Measurements from ENCODE around the gene ATP12A.

Gene ATP12A

GRCh38 chr13:24659239-24659638 is 21.0 kb upstream of the ATP12A start:
- Histone ChIP-seq H2AFZ (ENCODE audit: low read length) (no peak overlapping the region), H3K4me1 (ENCODE audit: insufficient read depth, low read length, poor library complexity, severe bottlenecking) (no peaks in the 10 kb centered on the region), H3K4me2 (ENCODE audit: low read depth, low read length, poor library complexity, severe bottlenecking) (no peak overlapping the region), H3K9me3 (ENCODE audit: insufficient read depth, low read depth, low read length) (no peaks in the 10 kb centered on the region), H3K4me3 (ENCODE audit: low read length, poor library complexity, severe bottlenecking) (no peak overlapping the region), H3K79me2 (ENCODE audit: insufficient read depth, low read length) (no peaks in the 10 kb centered on the region), H3K27me3 (ENCODE audit: insufficient read depth, low read length, poor library complexity, severe bottlenecking) (no peaks in the 10 kb centered on the region), H3F3A (ENCODE audit: low read depth) (no peaks in the 10 kb centered on the region), H3K9me2 (replicated peaks; ENCODE audit: low read depth, low read length) (no peaks in the 10 kb centered on the region), H3K9ac (ENCODE audit: low read depth, low read length, poor library complexity, severe bottlenecking) (no peak overlapping the region), H4K20me1 (ENCODE audit: insufficient read depth, low read length, poor library complexity, severe bottlenecking) (no peaks in the 10 kb centered on the region), H3K36me3 (ENCODE audit: insufficient read depth, low read length) (no peaks in the 10 kb centered on the region)
- no peak for TF ChIP-seq EZH2phosphoT487 (IDR thresholded peaks at IDR 0.05; ENCODE audit: borderline replicate concordance)
- TF ChIP-seq, protein P1, sequence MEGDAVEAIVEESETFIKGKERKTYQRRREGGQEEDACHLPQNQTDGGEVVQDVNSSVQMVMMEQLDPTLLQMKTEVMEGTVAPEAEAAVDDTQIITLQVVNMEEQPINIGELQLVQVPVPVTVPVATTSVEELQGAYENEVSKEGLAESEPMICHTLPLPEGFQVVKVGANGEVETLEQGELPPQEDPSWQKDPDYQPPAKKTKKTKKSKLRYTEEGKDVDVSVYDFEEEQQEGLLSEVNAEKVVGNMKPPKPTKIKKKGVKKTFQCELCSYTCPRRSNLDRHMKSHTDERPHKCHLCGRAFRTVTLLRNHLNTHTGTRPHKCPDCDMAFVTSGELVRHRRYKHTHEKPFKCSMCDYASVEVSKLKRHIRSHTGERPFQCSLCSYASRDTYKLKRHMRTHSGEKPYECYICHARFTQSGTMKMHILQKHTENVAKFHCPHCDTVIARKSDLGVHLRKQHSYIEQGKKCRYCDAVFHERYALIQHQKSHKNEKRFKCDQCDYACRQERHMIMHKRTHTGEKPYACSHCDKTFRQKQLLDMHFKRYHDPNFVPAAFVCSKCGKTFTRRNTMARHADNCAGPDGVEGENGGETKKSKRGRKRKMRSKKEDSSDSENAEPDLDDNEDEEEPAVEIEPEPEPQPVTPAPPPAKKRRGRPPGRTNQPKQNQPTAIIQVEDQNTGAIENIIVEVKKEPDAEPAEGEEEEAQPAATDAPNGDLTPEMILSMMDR (conservative IDR thresholded peaks at IDR 0.05; ENCODE audit: low read length) = no peak

GRCh38 chr13:24660023-24660741 is 20.0 kb upstream of the ATP12A start:
- no peaks in the 10 kb centered on the region for H3K4me1 ChIP-seq (ENCODE audit: insufficient read depth, low read length, poor library complexity, severe bottlenecking)

DNA sequence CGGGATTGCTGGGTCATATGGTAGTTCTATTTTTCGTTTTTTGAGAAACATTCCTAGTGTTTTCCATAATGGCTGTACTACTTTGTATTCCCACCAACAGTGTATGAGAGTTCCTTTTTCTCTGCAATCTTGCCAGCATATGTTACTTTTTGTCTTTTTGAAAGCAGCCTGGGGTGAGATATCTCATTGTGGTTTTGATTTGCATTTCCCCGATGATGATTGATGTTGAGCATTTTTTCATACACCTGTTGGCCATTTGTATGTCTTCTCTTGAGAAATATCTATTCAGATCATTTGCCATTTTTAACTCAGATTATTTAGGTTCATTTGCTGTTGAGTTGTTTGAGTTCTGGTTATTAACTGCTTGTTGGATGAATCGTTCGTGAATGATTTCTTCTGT is 18.5 kb upstream of the ATP12A start:
- H3K9ac ChIP-seq (ENCODE audit: low read depth, low read length, poor library complexity, severe bottlenecking) = no peak overlapping the region
- no peak overlapping the region for H3K4me2 ChIP-seq (ENCODE audit: low read depth, low read length, poor library complexity, severe bottlenecking)
- H3F3A ChIP-seq (ENCODE audit: low read depth) = no peaks in the 10 kb centered on the region
- H3K36me3 ChIP-seq (ENCODE audit: insufficient read depth, low read length) = no peaks in the 10 kb centered on the region
- H3K4me1 ChIP-seq (ENCODE audit: insufficient read depth, low read length, poor library complexity, severe bottlenecking) = no peaks in the 10 kb centered on the region
- H2AFZ ChIP-seq (ENCODE audit: low read length) = no peak overlapping the region
- H3K9me3 ChIP-seq (ENCODE audit: insufficient read depth, low read depth, low read length) = no peaks in the 10 kb centered on the region
- no peaks in the 10 kb centered on the region for H3K27me3 ChIP-seq (ENCODE audit: insufficient read depth, low read length, poor library complexity, severe bottlenecking)
- H3K4me3 ChIP-seq (ENCODE audit: low read length, poor library complexity, severe bottlenecking) = no peak overlapping the region
- TF ChIP-seq, protein P1 (conservative IDR thresholded peaks at IDR 0.05; ENCODE audit: low read length) = no peak
- TF ChIP-seq EZH2phosphoT487 (IDR thresholded peaks at IDR 0.05; ENCODE audit: borderline replicate concordance) = no peak
- H3K9me2 ChIP-seq (replicated peaks; ENCODE audit: low read depth, low read length) = no peaks in the 10 kb centered on the region
- no peaks in the 10 kb centered on the region for H3K79me2 ChIP-seq (ENCODE audit: insufficient read depth, low read length)
- no peaks in the 10 kb centered on the region for H4K20me1 ChIP-seq (ENCODE audit: insufficient read depth, low read length, poor library complexity, severe bottlenecking)

More at GRCh38 chr13:24660023-24660741, 20.0 kb upstream of the ATP12A start:
- H4K20me1 ChIP-seq (ENCODE audit: insufficient read depth, low read length, poor library complexity, severe bottlenecking) = no peaks in the 10 kb centered on the region
- no peaks in the 10 kb centered on the region for H3F3A ChIP-seq (ENCODE audit: low read depth)
- H3K4me3 ChIP-seq (ENCODE audit: low read length, poor library complexity, severe bottlenecking) = no peak overlapping the region
- no peak overlapping the region for H3K4me2 ChIP-seq (ENCODE audit: low read depth, low read length, poor library complexity, severe bottlenecking)
- no peak for TF ChIP-seq EZH2phosphoT487 (IDR thresholded peaks at IDR 0.05; ENCODE audit: borderline replicate concordance)
- TF ChIP-seq, protein P1 (conservative IDR thresholded peaks at IDR 0.05; ENCODE audit: low read length) = no peak
- H2AFZ ChIP-seq (ENCODE audit: low read length) = no peak overlapping the region; the same call in 1 of the 2 replicates
- H3K9me2 ChIP-seq (replicated peaks; ENCODE audit: low read depth, low read length) = no peaks in the 10 kb centered on the region
- no peaks in the 10 kb centered on the region for H3K27me3 ChIP-seq (ENCODE audit: insufficient read depth, low read length, poor library complexity, severe bottlenecking)
- H3K9ac ChIP-seq (ENCODE audit: low read depth, low read length, poor library complexity, severe bottlenecking) = no peak overlapping the region
- no peaks in the 10 kb centered on the region for H3K36me3 ChIP-seq (ENCODE audit: insufficient read depth, low read length)
- H3K9me3 ChIP-seq (ENCODE audit: insufficient read depth, low read depth, low read length) = no peaks in the 10 kb centered on the region
- H3K79me2 ChIP-seq (ENCODE audit: insufficient read depth, low read length) = no peaks in the 10 kb centered on the region
